GM19043 (cell line): ENCODE data around the gene ZFHX3.

ENCODE experiments used
- ATAC-seq: cut with Tn5 transposase; IDR thresholded peaks from one replicate; pipeline ENCODE4 v1.9.1; 2021; ENCODE audit warnings: low read depth; ENCODE audit not compliant: unreplicated experiment

ZFHX3 gene

GRCh38 chr16:72937916-72938794 is 109.8 kb downstream of the ZFHX3 start:
- no peak for ATAC-seq

- no peak for ATAC-seq
Observed at GRCh38 chr16:72937360-72937759, 110.6 kb downstream of the ZFHX3 start.

- no peak for ATAC-seq
Observed at GRCh38 chr16:72936408-72936807, 111.5 kb downstream of the ZFHX3 start.

GRCh38 chr16:72935896-72936295 is 112.0 kb downstream of the ZFHX3 start:
- ATAC-seq = no peak

GRCh38 chr16:72934636-72935403 is 113.1 kb downstream of the ZFHX3 start:
- ATAC-seq = no peak

- ATAC-seq = no peak
Observed at GRCh38 chr16:72932677-72933335, 115.1 kb downstream of the ZFHX3 start.

GRCh38 chr16:72932050-72932449 is 115.9 kb downstream of the ZFHX3 start:
- no peak for ATAC-seq

- no peak for ATAC-seq
Observed at GRCh38 chr16:72930396-72930795, 117.5 kb downstream of the ZFHX3 start.

GRCh38 chr16:72928090-72928981 is 119.6 kb downstream of the ZFHX3 start:
- no peak for ATAC-seq

GRCh38 chr16:72927199-72928089 is 120.5 kb downstream of the ZFHX3 start:
- ATAC-seq = no peak

- ATAC-seq = no peak
Observed at GRCh38 chr16:72926177-72927070, 121.5 kb downstream of the ZFHX3 start.

GRCh38 chr16:72925631-72925979 is 122.3 kb downstream of the ZFHX3 start:
- no peak for ATAC-seq

- ATAC-seq = no peak
Observed at GRCh38 chr16:72924927-72925630, 122.8 kb downstream of the ZFHX3 start.

GRCh38 chr16:72924537-72924926 is 123.4 kb downstream of the ZFHX3 start:
- no peak for ATAC-seq

GRCh38 chr16:72923757-72924156 is 124.2 kb downstream of the ZFHX3 start:
- ATAC-seq = no peak

GRCh38 chr16:72922714-72923113 is 125.2 kb downstream of the ZFHX3 start:
- no peak for ATAC-seq

GRCh38 chr16:72921620-72922019 is 126.3 kb downstream of the ZFHX3 start:
- ATAC-seq = no peak

- ATAC-seq = no peak
Observed at GRCh38 chr16:72921106-72921505, 126.8 kb downstream of the ZFHX3 start.
